ENCODE measurements around the gene MRPS6.

- no peak for TF ChIP-seq CTCF (IDR thresholded peaks at IDR 0.05; ENCODE audit: low read depth, low read length, missing input control)
- TF ChIP-seq REST (IDR thresholded peaks at IDR 0.05), result no peak
- no peak for TF ChIP-seq TAF1 (conservative IDR thresholded peaks at IDR 0.05)
- no peak for TF ChIP-seq ZBTB33 (IDR thresholded peaks at IDR 0.05)
- no peak for TF ChIP-seq SP1 (IDR thresholded peaks at IDR 0.05)
These were observed 117.4 kb downstream of the MRPS6 start for GRCh38 chr21:34190576-34191321.

Measured in liver (tissue), 3 donors.